Mammary epithelial cell (primary cell): ENCODE measurements around the gene RHEBL1.

ENCODE experiments used
- CTCF ChIP-seq, 2 donors: IDR thresholded peaks in 1 of 2; conservative IDR thresholded peaks in 1 of 2; 2 replicates each; pipeline ENCODE4 v1.5.1; 2011 to 2012; ENCODE audit warnings: inconsistent platforms in 2 of 2, low read length in 2 of 2, mild to moderate bottlenecking in 2 of 2, control low read depth in 1 of 2, low read depth in 1 of 2; ENCODE audit not compliant: insufficient read depth in 1 of 2; ENCODE audit errors: extremely low read depth in 1 of 2
- EZH2 ChIP-seq: IDR thresholded peaks from 2 replicates; pipeline ENCODE4 v1.6.1; 2012; ENCODE audit warnings: low read length, inconsistent platforms, borderline replicate concordance

GRCh38 chr12:49097381-49097780, 27.6 kb upstream of the RHEBL1 start:
- no peak for TF ChIP-seq CTCF (conservative IDR thresholded peaks at IDR 0.05 in 1 of 2, IDR thresholded peaks at IDR 0.05 in 1 of 2; ENCODE audit: extremely low read depth in 1 of 2, insufficient read depth in 1 of 2, low read depth in 1 of 2, low read length in 2 of 2)
- TF ChIP-seq EZH2, result no peak
